Ectodermal cell (in vitro differentiated cells): ENCODE results near the gene PLCZ1.
"Not testable (repeated sequence)": the region's sequence is repeated elsewhere in the genome, so short reads cannot be mapped to it uniquely, and the experiment has no call there.

ENCODE experiments used
- H3K27ac ChIP-seq: 2 replicates; pipeline ENCODE4 v1.7.0; 2013; ENCODE audit warnings: mild to moderate bottlenecking, low read depth, low read length; ENCODE audit not compliant: insufficient read depth, poor library complexity, severe bottlenecking
- H3K27me3 ChIP-seq: 2 replicates; pipeline ENCODE4 v1.7.0; 2013; ENCODE audit warnings: mild to moderate bottlenecking, low read length; ENCODE audit not compliant: insufficient read depth, control insufficient read depth, poor library complexity, severe bottlenecking
- H3K36me3 ChIP-seq: one replicate; pipeline ENCODE4 v1.7.0; 2013; ENCODE audit warnings: low read length; ENCODE audit not compliant: control insufficient read depth, insufficient read depth
- H3K4me1 ChIP-seq: one replicate; pipeline ENCODE4 v1.7.0; 2013; ENCODE audit warnings: low read length; ENCODE audit not compliant: control insufficient read depth, insufficient read depth
- H3K4me3 ChIP-seq: 2 replicates; pipeline ENCODE4 v1.7.0; 2013; ENCODE audit warnings: low read depth, low read length, control low read depth; ENCODE audit not compliant: insufficient read depth
- H3K9me3 ChIP-seq: 2 replicates; pipeline ENCODE4 v1.7.0; 2013; ENCODE audit warnings: mild to moderate bottlenecking, low read length, moderate library complexity; ENCODE audit not compliant: control insufficient read depth
- WGBS, 2 experiments: methylation state at CpG; one replicate each; pipeline ENCODE4 v1.1.7; 2013; ENCODE audit warnings: missing lambda C conversion rate in 2 of 2; 5-methylcytosine and 5-hydroxymethylcytosine counted together

PLCZ1 gene

DNA sequence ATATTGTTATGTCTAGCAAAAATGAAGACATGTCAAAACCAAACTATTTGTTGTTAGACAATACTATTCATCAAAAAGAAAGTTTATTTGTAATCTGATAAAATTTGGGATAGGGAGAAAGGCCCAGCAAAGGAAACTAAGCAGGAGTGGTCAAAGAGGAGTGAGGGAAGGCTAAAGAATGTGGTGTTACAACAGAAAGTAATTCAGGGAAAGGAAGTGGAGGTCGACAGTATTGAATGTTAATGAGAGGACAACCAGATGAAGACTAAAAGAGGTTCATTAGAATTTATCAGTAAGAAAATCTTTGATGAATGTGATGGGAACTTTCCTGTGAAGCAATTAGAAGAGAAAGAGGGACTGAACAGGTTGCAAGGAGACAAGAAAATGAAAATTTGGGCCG lies 33.9 kb downstream of the PLCZ1 start:
- no peak overlapping the region for H3K27ac ChIP-seq
- H3K4me1 ChIP-seq, result peaks cover 10% of the 10 kb centered on the region
- no peak overlapping the region for H3K4me3 ChIP-seq
- H3K27me3 ChIP-seq, result no peaks in the 10 kb centered on the region
- no peaks in the 10 kb centered on the region for H3K36me3 ChIP-seq
- H3K9me3 ChIP-seq, result peaks cover 2% of the 10 kb centered on the region
- 74 to 78% methylated on average over 2 of the region's 2 CpGs for WGBS, 2 experiments

DNA sequence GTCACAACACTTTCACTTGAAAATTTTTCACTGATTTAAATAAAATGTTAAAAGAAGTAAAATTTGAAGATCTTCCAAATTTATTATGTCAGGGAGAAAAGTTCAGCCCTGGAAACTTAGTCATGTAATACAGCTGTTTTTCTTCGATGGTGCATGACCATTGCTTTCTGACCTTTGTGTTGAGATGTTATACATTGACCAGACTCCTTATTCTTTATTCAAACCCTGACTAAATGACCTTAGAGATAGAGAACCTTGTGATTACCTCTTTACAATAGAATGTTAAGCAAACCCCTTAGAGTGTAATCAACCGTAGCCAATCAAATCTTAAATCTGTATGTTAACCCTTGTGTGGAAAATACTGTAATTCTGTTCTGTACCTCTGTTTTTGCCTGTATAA lies 34.5 kb downstream of the PLCZ1 start:
- Histone ChIP-seq H3K36me3 (no peaks in the 10 kb centered on the region), H3K27ac (no peak overlapping the region), H3K9me3 (peaks cover 2% of the 10 kb centered on the region), H3K27me3 (no peaks in the 10 kb centered on the region), H3K4me1 (peaks cover 10% of the 10 kb centered on the region), H3K4me3 (no peak overlapping the region)
- 85 to 100% methylated on average over 2 of the region's 2 CpGs for WGBS, 2 experiments

DNA sequence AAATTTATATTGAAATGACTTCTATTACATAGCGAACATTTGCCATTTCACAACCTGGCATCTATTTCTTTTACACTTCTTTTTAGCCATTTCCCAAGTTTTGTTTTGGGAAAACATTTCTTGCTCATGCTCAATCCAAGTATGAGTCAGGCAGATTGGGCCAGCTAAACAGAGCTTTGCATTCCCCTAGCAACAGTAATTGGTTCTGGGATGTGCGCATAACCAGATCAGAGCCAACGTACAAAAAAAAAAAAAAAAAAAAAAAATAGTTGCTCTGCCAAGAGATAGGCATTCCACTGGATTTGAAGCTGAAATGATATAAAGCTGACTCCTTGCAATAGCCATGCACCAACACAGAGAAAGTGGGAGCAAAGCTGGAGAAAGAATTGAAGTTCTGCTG lies 37.5 kb downstream of the PLCZ1 start:
- Histone ChIP-seq H3K4me3 (no peak overlapping the region), H3K4me1 (peaks cover 10% of the 10 kb centered on the region), H3K27me3 (no peaks in the 10 kb centered on the region), H3K36me3 (no peaks in the 10 kb centered on the region), H3K27ac (no peak overlapping the region), H3K9me3 (no peaks in the 10 kb centered on the region)
- 89 to 97% methylated on average over 3 of the region's 3 CpGs for WGBS, 2 experiments

DNA sequence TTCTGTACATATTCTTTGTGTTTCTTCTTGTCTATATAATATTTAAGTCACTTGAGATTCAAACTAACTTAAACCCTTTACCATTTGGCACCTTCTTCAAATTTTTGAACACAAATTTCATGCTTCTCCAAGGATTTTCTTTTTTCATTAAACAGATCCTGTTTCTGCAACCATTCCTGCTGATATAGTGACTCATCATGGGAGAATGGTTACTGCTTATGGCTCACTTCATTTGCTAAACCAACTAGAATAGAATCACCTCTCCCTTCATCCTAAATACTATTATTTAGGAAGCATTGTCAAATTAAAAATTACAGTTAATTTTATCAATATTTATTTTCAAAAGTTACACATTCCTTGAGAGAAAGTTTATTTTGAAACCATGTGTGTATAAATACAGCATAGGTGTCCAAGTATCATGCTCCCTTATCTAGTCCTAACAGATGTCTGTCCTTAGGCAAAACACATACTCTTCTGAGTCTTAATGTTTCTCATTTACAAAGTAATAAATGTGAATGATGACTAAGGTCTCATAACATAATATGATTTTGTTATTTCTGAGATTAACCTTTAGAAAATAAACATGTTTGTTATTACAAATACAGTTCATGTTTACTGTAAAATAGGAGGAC lies 40.7 kb downstream of the PLCZ1 start:
- no peaks in the 10 kb centered on the region for H3K36me3 ChIP-seq
- H3K9me3 ChIP-seq, result no peaks in the 10 kb centered on the region
- H3K4me3 ChIP-seq, result no peak overlapping the region
- no peak overlapping the region for H3K27ac ChIP-seq
- H3K4me1 ChIP-seq, result peaks cover 2% of the 10 kb centered on the region
- no peaks in the 10 kb centered on the region for H3K27me3 ChIP-seq

DNA sequence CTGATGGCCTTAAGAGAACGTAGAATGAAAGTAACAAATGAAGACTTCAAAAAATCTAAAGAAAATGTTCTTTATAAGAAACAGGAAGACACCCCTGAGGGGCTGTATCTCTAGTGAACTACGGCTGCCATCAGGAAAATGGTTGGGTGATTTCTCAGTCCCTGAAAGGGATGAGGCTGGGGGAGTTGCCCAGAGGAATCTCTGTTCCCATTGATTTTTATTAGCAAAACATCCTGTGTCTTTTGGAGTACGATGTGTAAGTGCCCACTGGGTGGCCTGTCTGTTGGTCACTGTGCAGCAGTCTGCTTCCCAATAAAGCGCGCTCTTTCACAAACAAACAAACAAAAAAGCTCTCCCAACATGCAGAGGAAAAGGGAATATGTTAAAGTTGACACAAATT lies 43.8 kb downstream of the PLCZ1 start:
- not testable (repeated sequence) for H3K4me1 ChIP-seq, H3K4me3 ChIP-seq, H3K36me3 ChIP-seq, H3K27ac ChIP-seq, H3K9me3 ChIP-seq, H3K27me3 ChIP-seq
- 75 to 91% methylated on average over 2 to 5 of the region's 5 CpGs for WGBS, 2 experiments

DNA sequence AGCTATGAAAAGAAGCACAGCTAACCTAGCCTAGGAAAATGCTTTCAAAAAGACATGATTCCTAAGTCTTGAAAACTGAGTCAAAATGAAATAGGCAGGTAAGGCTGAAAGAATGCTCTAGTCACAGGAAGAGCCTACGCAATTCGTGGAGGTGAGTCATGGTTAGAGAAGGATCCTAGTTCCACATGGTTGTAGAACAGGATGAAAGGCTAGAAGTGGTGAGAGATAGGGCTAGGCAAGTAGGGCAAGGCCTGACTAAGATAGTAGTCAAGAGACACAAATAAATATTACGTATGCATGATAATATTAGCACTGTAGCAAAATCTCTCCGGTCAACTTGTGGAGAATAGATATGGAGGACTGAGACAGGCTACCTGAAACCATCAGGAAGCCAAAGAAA lies 47.2 kb downstream of the PLCZ1 start:
- no peaks in the 10 kb centered on the region for H3K9me3 ChIP-seq
- no peak overlapping the region for H3K27ac ChIP-seq
- no peaks in the 10 kb centered on the region for H3K36me3 ChIP-seq
- H3K27me3 ChIP-seq, result no peaks in the 10 kb centered on the region
- H3K4me3 ChIP-seq, result no peak overlapping the region
- no peaks in the 10 kb centered on the region for H3K4me1 ChIP-seq
- WGBS, 2 experiments, result 95 to 97% methylated on average over 4 of the region's 4 CpGs

DNA sequence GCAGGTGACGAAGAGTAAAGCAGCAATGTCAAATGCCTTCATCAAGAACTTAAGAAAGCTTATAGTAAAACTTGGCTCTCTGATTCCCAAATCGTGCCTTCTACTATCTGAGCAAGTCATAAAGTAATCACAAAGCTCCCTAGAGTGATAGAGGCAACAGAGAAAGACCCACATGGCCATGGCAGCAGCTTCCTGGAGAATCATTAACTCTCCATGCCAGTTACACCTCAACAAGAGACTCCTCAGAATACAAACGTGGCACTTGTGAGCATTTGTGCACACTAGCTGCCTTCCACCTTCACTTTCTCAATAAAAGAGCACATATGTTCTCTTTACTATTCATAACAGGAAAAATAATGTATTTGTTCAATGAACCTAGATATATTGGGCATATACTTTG lies 48.0 kb downstream of the PLCZ1 start:
- Histone ChIP-seq H3K4me3 (no peak overlapping the region), H3K36me3 (no peaks in the 10 kb centered on the region), H3K4me1 (no peaks in the 10 kb centered on the region), H3K27me3 (no peaks in the 10 kb centered on the region), H3K9me3 (no peaks in the 10 kb centered on the region), H3K27ac (no peak overlapping the region)
- WGBS, 2 experiments, result 92 to 98% methylated on average over 3 of the region's 3 CpGs

DNA sequence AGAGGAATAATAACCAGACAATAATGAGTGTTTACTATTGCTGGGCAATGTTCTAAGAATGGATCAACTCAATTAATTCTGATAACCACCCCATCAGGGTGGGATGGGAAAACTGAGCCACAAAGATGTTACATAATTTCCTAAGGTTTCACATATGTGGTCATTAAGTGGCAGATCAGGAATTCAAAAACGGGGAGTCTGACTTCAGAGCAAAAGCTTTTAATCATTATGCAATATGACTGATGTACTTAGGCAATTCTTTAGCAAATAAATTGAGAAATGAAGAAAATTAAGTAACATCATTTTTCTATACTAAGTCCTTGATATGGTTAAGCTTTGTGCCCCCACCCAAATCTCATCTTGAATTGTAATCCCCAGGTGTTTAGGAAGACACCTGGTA lies 53.4 kb downstream of the PLCZ1 start:
- 92% methylated on average over 1 of the region's 1 CpG; no CpG with 5 or more reads in 1 of the 2 experiments for WGBS, 2 experiments
- H3K4me1 ChIP-seq, result peaks cover 11% of the 10 kb centered on the region
- H3K27ac ChIP-seq, result no peak overlapping the region
- no peak overlapping the region for H3K4me3 ChIP-seq
- H3K36me3 ChIP-seq, result no peaks in the 10 kb centered on the region
- no peaks in the 10 kb centered on the region for H3K27me3 ChIP-seq
- no peaks in the 10 kb centered on the region for H3K9me3 ChIP-seq

DNA sequence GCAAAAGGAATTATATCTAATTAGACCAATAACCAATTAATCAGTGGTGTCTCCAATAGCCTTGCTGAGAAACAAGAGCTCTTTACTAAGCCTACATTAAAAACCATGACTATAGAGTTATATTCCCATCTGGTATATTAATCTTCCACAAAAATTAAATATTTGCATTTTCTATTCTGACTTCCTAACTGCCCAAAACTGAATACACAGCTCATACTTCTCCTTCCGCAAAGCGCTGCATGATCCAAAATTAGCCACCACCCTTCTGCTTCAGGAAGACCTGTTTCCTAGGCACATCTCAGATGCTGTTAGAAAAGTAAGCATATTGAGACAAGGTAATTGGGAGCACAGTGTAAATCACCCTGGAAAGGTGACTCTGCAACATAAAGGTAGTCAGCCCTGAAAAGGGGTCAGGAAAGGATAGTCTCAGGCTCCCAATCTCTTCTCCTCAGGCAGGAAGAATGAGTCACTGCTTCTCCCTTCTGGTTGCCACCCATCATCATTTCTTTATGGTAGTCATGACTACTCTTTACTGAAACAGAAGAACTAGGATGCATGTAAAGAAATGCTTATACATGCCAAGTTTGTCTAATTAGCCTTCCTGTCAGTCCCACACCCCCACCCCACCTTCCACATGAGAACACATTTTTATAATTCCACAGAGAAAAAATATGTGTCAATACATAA lies 54.3 kb downstream of the PLCZ1 start:
- 100% methylated on average over 2 of the region's 2 CpGs for WGBS, 2 experiments
- peaks cover 11% of the 10 kb centered on the region for H3K4me1 ChIP-seq
- H3K36me3 ChIP-seq, result no peaks in the 10 kb centered on the region
- H3K9me3 ChIP-seq, result no peaks in the 10 kb centered on the region
- no peaks in the 10 kb centered on the region for H3K27me3 ChIP-seq
- no peak overlapping the region for H3K4me3 ChIP-seq
- no peak overlapping the region for H3K27ac ChIP-seq

DNA sequence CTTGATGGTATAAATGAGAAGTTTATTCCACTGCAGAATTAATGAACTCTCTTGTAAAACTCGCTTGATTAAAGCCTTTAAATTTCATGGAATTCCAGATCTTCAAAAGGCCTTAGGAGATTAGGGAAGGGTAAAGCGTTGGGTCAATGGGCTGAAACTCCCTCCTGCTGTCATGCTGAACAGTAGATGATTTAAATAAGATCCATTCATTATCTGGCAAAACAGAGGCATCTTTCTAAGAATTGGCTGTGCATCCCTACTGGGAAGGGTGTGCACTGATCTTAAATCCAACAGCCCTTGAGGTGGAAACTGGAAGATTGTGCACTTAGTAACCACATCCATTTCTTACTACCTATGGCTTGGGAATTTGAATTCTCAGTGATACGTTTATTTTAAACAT lies 56.0 kb downstream of the PLCZ1 start:
- 10 to 11% methylated on average over 2 of the region's 3 CpGs for WGBS, 2 experiments
- H3K27me3 ChIP-seq, result no peaks in the 10 kb centered on the region
- no peak overlapping the region for H3K27ac ChIP-seq
- peaks cover 11% of the 10 kb centered on the region for H3K4me1 ChIP-seq
- H3K4me3 ChIP-seq, result no peak overlapping the region
- H3K36me3 ChIP-seq, result no peaks in the 10 kb centered on the region
- H3K9me3 ChIP-seq, result no peaks in the 10 kb centered on the region
